ENCODE data around the gene NMNAT2. TPM values are rescaled to one million over a fixed set of nuclear protein-coding genes. Genes with fewer than 3 reads are reported as not detected.

NMNAT2 gene
- total and polyA plus RNA-seq, 2 experiments from 2014 or later: 3.6 to 10.0 TPM

DNA sequence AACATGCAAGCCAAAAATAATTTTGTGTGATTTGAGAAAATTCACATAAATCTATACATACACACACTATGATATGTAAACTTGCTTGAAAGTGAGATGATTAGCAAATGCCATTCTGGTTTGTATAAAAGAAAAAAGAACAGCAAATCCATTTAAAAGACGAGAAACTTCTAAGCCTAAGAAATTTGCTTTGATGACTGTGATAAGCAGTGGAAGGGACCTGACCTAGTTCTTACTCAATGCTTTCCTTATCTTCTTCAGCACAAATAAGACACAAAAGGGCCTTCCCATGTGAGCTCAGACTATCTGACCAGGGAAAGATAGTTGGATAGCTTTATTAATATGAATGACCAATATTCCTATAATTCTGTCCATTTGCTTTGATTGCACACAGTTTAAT, 25.3 kb upstream of the NMNAT2 start:
- H3K27me3 ChIP-seq (ENCODE audit: insufficient read depth): no peaks in the 10 kb centered on the region
- no peak overlapping the region for H3K27ac Mint-ChIP-seq

More for the DNA sequence above, 25.3 kb upstream of the NMNAT2 start:
- H4K20me1 ChIP-seq (replicated peaks; ENCODE audit: insufficient read depth): no peaks in the 10 kb centered on the region
- no peaks in the 10 kb centered on the region for H3F3A ChIP-seq (replicated peaks; ENCODE audit: low read depth)
- Mint-ChIP-seq H3K27me3 (ENCODE audit: insufficient read depth, low read depth, poor library complexity) (peaks cover 1% of the 10 kb centered on the region), H3K36me3 (ENCODE audit: low read depth) (no peaks in the 10 kb centered on the region), H3K9me3 (no peaks in the 10 kb centered on the region), H3K4me3 (no peak overlapping the region), H3K4me1 (peaks cover 4% of the 10 kb centered on the region; the same call in 1 of the 3 replicates)
- no peaks in the 10 kb centered on the region for H3K36me3 ChIP-seq (ENCODE audit: insufficient read depth)
- TF ChIP-seq, protein P1, sequence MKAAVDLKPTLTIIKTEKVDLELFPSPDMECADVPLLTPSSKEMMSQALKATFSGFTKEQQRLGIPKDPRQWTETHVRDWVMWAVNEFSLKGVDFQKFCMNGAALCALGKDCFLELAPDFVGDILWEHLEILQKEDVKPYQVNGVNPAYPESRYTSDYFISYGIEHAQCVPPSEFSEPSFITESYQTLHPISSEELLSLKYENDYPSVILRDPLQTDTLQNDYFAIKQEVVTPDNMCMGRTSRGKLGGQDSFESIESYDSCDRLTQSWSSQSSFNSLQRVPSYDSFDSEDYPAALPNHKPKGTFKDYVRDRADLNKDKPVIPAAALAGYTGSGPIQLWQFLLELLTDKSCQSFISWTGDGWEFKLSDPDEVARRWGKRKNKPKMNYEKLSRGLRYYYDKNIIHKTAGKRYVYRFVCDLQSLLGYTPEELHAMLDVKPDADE (IDR thresholded peaks at IDR 0.05): no peak
- no peak for TF ChIP-seq ZNF114 (CRISPR knock-in tag; IDR thresholded peaks at IDR 0.05)
- TF ChIP-seq NANOG (IDR thresholded peaks at IDR 0.05; ENCODE audit: borderline replicate concordance): no peak
- TF ChIP-seq POLR2AphosphoS5 (IDR thresholded peaks at IDR 0.05; ENCODE audit: low read depth): no peak
- TF ChIP-seq EZH2phosphoT487 (IDR thresholded peaks at IDR 0.05; ENCODE audit: unreplicated experiment): no peak
- TF ChIP-seq, protein P2, sequence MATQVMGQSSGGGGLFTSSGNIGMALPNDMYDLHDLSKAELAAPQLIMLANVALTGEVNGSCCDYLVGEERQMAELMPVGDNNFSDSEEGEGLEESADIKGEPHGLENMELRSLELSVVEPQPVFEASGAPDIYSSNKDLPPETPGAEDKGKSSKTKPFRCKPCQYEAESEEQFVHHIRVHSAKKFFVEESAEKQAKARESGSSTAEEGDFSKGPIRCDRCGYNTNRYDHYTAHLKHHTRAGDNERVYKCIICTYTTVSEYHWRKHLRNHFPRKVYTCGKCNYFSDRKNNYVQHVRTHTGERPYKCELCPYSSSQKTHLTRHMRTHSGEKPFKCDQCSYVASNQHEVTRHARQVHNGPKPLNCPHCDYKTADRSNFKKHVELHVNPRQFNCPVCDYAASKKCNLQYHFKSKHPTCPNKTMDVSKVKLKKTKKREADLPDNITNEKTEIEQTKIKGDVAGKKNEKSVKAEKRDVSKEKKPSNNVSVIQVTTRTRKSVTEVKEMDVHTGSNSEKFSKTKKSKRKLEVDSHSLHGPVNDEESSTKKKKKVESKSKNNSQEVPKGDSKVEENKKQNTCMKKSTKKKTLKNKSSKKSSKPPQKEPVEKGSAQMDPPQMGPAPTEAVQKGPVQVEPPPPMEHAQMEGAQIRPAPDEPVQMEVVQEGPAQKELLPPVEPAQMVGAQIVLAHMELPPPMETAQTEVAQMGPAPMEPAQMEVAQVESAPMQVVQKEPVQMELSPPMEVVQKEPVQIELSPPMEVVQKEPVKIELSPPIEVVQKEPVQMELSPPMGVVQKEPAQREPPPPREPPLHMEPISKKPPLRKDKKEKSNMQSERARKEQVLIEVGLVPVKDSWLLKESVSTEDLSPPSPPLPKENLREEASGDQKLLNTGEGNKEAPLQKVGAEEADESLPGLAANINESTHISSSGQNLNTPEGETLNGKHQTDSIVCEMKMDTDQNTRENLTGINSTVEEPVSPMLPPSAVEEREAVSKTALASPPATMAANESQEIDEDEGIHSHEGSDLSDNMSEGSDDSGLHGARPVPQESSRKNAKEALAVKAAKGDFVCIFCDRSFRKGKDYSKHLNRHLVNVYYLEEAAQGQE (IDR thresholded peaks at IDR 0.05; ENCODE audit: unreplicated experiment): no peak
- no peak for TF ChIP-seq EZH2 (IDR thresholded peaks at IDR 0.05; ENCODE audit: low read depth, unreplicated experiment)
- no peak for TF ChIP-seq ZNF331 (CRISPR knock-in tag; IDR thresholded peaks at IDR 0.05; ENCODE audit: low read depth)
- TF ChIP-seq CREB1 (CRISPR knock-in tag; IDR thresholded peaks at IDR 0.05; ENCODE audit: low read depth): no peak
- TF ChIP-seq, protein P3, sequence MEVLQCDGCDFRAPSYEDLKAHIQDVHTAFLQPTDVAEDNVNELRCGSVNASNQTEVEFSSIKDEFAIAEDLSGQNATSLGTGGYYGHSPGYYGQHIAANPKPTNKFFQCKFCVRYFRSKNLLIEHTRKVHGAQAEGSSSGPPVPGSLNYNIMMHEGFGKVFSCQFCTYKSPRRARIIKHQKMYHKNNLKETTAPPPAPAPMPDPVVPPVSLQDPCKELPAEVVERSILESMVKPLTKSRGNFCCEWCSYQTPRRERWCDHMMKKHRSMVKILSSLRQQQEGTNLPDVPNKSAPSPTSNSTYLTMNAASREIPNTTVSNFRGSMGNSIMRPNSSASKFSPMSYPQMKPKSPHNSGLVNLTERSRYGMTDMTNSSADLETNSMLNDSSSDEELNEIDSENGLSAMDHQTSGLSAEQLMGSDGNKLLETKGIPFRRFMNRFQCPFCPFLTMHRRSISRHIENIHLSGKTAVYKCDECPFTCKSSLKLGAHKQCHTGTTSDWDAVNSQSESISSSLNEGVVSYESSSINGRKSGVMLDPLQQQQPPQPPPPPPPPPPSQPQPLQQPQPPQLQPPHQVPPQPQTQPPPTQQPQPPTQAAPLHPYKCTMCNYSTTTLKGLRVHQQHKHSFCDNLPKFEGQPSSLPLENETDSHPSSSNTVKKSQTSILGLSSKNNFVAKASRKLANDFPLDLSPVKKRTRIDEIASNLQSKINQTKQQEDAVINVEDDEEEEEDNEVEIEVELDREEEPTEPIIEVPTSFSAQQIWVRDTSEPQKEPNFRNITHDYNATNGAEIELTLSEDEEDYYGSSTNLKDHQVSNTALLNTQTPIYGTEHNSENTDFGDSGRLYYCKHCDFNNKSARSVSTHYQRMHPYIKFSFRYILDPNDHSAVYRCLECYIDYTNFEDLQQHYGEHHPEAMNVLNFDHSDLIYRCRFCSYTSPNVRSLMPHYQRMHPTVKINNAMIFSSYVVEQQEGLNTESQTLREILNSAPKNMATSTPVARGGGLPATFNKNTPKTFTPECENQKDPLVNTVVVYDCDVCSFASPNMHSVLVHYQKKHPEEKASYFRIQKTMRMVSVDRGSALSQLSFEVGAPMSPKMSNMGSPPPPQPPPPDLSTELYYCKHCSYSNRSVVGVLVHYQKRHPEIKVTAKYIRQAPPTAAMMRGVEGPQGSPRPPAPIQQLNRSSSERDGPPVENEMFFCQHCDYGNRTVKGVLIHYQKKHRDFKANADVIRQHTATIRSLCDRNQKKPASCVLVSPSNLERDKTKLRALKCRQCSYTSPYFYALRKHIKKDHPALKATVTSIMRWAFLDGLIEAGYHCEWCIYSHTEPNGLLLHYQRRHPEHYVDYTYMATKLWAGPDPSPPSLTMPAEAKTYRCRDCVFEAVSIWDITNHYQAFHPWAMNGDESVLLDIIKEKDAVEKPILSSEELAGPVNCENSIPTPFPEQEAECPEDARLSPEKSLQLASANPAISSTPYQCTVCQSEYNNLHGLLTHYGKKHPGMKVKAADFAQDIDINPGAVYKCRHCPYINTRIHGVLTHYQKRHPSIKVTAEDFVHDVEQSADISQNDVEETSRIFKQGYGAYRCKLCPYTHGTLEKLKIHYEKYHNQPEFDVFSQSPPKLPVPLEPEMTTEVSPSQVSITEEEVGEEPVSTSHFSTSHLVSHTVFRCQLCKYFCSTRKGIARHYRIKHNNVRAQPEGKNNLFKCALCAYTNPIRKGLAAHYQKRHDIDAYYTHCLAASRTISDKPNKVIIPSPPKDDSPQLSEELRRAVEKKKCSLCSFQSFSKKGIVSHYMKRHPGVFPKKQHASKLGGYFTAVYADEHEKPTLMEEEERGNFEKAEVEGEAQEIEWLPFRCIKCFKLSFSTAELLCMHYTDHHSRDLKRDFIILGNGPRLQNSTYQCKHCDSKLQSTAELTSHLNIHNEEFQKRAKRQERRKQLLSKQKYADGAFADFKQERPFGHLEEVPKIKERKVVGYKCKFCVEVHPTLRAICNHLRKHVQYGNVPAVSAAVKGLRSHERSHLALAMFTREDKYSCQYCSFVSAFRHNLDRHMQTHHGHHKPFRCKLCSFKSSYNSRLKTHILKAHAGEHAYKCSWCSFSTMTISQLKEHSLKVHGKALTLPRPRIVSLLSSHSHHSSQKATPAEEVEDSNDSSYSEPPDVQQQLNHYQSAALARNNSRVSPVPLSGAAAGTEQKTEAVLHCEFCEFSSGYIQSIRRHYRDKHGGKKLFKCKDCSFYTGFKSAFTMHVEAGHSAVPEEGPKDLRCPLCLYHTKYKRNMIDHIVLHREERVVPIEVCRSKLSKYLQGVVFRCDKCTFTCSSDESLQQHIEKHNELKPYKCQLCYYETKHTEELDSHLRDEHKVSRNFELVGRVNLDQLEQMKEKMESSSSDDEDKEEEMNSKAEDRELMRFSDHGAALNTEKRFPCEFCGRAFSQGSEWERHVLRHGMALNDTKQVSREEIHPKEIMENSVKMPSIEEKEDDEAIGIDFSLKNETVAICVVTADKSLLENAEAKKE (CRISPR knock-in tag; IDR thresholded peaks at IDR 0.05): no peak
- no peak for TF ChIP-seq JUNB (IDR thresholded peaks at IDR 0.05; ENCODE audit: unreplicated experiment)
- TF ChIP-seq STAT1 (IDR thresholded peaks at IDR 0.05; ENCODE audit: unreplicated experiment): no peak
- TF ChIP-seq, protein P4, sequence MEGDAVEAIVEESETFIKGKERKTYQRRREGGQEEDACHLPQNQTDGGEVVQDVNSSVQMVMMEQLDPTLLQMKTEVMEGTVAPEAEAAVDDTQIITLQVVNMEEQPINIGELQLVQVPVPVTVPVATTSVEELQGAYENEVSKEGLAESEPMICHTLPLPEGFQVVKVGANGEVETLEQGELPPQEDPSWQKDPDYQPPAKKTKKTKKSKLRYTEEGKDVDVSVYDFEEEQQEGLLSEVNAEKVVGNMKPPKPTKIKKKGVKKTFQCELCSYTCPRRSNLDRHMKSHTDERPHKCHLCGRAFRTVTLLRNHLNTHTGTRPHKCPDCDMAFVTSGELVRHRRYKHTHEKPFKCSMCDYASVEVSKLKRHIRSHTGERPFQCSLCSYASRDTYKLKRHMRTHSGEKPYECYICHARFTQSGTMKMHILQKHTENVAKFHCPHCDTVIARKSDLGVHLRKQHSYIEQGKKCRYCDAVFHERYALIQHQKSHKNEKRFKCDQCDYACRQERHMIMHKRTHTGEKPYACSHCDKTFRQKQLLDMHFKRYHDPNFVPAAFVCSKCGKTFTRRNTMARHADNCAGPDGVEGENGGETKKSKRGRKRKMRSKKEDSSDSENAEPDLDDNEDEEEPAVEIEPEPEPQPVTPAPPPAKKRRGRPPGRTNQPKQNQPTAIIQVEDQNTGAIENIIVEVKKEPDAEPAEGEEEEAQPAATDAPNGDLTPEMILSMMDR (conservative IDR thresholded peaks at IDR 0.05; ENCODE audit: low read depth in 2 of 2): no peak
- no peak overlapping the region for H3K4me2 ChIP-seq
- no peaks in the 10 kb centered on the region for H3K79me2 ChIP-seq (replicated peaks; ENCODE audit: insufficient read depth)
- H3K4me3 ChIP-seq: no peak overlapping the region
- H3K9me2 ChIP-seq (ENCODE audit: insufficient read depth): no peaks in the 10 kb centered on the region
- no peak overlapping the region for H2AFZ ChIP-seq
- H3K27ac ChIP-seq (ENCODE audit: low read depth): no peak overlapping the region
- no peak for ATAC-seq
- no peak for DNase-seq (ENCODE audit: low spot score)
- peaks cover 10% of the 10 kb centered on the region; the same call in 1 of the 2 replicates for H3K4me1 ChIP-seq (ENCODE audit: insufficient read depth)
